Heart left ventricle (tissue), 16 donors: ENCODE measurements around the gene MACIR. TPM values are rescaled to one million over a fixed set of nuclear protein-coding genes. Genes with fewer than 3 reads are reported as not detected.
A peak's percentile ranks its signal among the peaks of the same experiment; 100 is the strongest.

ENCODE experiments used
- ATAC-seq, 4 donors: fragments of 200-7000 bp; cut with Tn5 transposase; one replicate each; pipeline ENCODE4 v1.9.1; 2020 to 2022; ENCODE audit warnings: moderate library complexity in 4 of 4, mild to moderate bottlenecking in 3 of 4, moderate number of reproducible peaks in 1 of 4
- DNase-seq, 5 donors: peaks; one replicate each; pipeline ENCODE4 v3.0.0-alpha.2; 2020
- H3K27ac ChIP-seq, 12 donors: fragments of 200-600 bp; sonication (generic) in 4 of 12; one replicate each; pipeline versions ENCODE4 v1.5.0 to v1.8.0; 2016 to 2022; ENCODE audit warnings: mild to moderate bottlenecking in 2 of 12
- H3K27me3 ChIP-seq, 9 donors: fragments of 200-600 bp; sonication (generic) in 2 of 9; one replicate each; pipeline versions ENCODE4 v1.5.1 to v1.8.0; 2016 to 2022; ENCODE audit warnings: mild to moderate bottlenecking in 3 of 9
- H3K36me3 ChIP-seq, 9 donors: fragments of 200-600 bp; sonication (generic) in 2 of 9; one replicate each; pipeline versions ENCODE4 v1.5.0 to v1.8.0; 2018 to 2022; ENCODE audit warnings: mild to moderate bottlenecking in 2 of 9
- H3K4me1 ChIP-seq, 12 donors: fragments of 200-600 bp; sonication (generic) in 4 of 12; one replicate each; pipeline versions ENCODE4 v1.5.0 to v1.8.0; 2016 to 2022; ENCODE audit warnings: mild to moderate bottlenecking in 3 of 12
- H3K4me3 ChIP-seq, 12 donors: fragments of 200-600 bp; sonication (generic) in 4 of 12; one replicate each; pipeline versions ENCODE4 v1.5.0 to v1.8.0; 2017 to 2022; ENCODE audit warnings: mild to moderate bottlenecking in 9 of 12, moderate library complexity in 4 of 12
- H3K9me3 ChIP-seq, 12 donors: fragments of 200-600 bp; sonication (generic) in 4 of 12; one replicate each; pipeline versions ENCODE4 v1.5.0 to v1.8.0; 2016 to 2022; ENCODE audit warnings: mild to moderate bottlenecking in 1 of 12
- POLR2A ChIP-seq, 2 donors: fragments of 450-650 bp; IDR thresholded peaks; one replicate each; pipeline ENCODE4 v1.6.1; 2017; ENCODE audit warnings: antibody characterized with exemption in 2 of 2, mild to moderate bottlenecking in 2 of 2, moderate library complexity in 2 of 2
- WGBS, 4 donors: extraction: QIAGEN DNeasy Blood & Tissue Kit in 2 of 4; methylation state at CpG; one replicate each; pipeline versions ENCODE4 v1.1.5 to v1.1.7; 2013 to 2018; 5-methylcytosine and 5-hydroxymethylcytosine counted together
- intact Hi-C, 10 donors: fragments of 100-400 bp; cut with DNase I; formaldehyde crosslinking; loops; one replicate each; pipeline versions ENCODE4 v1.11.1 to v1.14.2; 2022
- polyA plus RNA-seq, 2 donors: library from polyadenylated mRNA; stranded (reverse); fragments of 200-250 nt; gene quantifications; one replicate each; pipeline ENCODE4 v1.2.3, GENCODE V29; 2013
- total RNA-seq, 9 donors: library from RNA; depleted of rRNA in 2 of 9; stranded (reverse); fragments of >200 nt in 2 of 9; fragmentation: NEBNext Ultra II Directional in 3 of 9; extraction: Animal tissue kit (Norgen Biotek cat#: 25700) in 3 of 9; gene quantifications; one replicate each; pipeline versions ENCODE4 v1.1.0 to v1.2.4, GENCODE V29; 2016 to 2023
- TF ChIP-seq, protein P1 (sequence below), 12 donors: fragments of 200-600 bp; sonication (generic) in 4 of 12; IDR thresholded peaks; one replicate each; pipeline versions ENCODE4 v1.5.0 to v1.8.0; 2018 to 2022; ENCODE audit warnings: antibody characterized with exemption in 12 of 12, mild to moderate bottlenecking in 5 of 12
- donor health status: ischemic (EF 13 %, LVEDD 7.1; RV severe dilation, severe dysfunction).
- donor health status: healthy with polysubstance abuse.
- donor health status: DM: no; HTN: yes; CAD: no.
- donor health status: DM: no; HTN: no; CAD: no.
- donor health status: ischemic (EF 25% LVEDD 6.9; RV normal size, moderate dysfunction).
- donor health status: ischemic (EF 25% LVEDD 5.7; RV mildly dilated, moderate dysfunction).
- donor health status: healthy.
- donor health status: DM: yes; HTN: yes; CAD: no.
- donor health status: ischemic (EF 35%, LVEDD 5.7; RV mildly dilated, moderate dysfunction).
- donor health status: nonischemic (EF 11% LVEDD 7.7; RV severe dilation, severe dysfunction).
- donor health status: DM: yes; HTN: yes; CAD: no.
- donor health status: PGD.
- donor health status: ischemic (EF 29% LVEDD 5.4; RV normal size, mild dysfunction).
- donor health status: nonischemic (EF 23%, LVEDD 6.1; RV moderate dilation, normal function).

MACIR gene
- total and polyA plus RNA-seq, 11 donors = 2.7 to 6.0 (median 4.5) TPM

DNA sequence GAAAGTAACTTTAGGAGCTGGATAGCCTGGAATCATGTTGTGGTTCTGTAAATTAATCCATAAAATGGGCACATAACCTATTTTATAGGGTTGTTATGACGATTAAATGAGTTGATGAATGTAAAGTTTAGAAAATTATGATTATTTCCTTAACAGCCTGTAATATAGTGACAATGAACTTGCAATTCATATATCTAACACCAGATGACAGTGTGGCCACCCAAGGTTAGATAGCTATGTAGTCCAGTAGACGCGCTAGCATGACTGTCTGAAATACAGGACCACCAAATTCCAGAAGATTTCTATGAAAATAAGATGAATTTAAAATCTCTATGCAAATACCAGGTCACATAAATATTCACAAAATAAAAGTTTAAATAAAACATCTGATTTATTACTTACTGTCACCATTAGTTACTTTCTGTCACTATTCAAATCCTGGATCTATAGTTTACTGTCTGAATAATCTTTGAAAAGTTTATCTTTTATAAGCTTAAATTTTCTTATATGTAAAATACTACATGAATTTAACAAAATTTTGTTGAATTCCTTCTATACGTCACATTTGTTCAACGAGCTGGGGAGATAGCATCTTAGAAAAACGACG is 26.1 kb upstream of the MACIR start:
- peak in 3 of 4 donors; percentile 76 to 80 (median 79) for ATAC-seq
- Histone ChIP-seq H3K4me3 (no peak overlapping the region), H3K27me3 (no peaks in the 10 kb centered on the region), H3K9me3 (peaks cover 0 to 7% (median 0%) of the 10 kb centered on the region in 12 donors), H3K36me3 (no peaks in the 10 kb centered on the region), H3K4me1 (no peaks in the 10 kb centered on the region), H3K27ac (no peak overlapping the region)
- intact Hi-C loops = loop anchor here in 9 of 10 donors (1.0 to 5.0 kb wide), 6 partner anchors 70 to 245 kb away; no protein-coding TSS in a partner anchor
- DNase-seq = no peak
- 73 to 76% (median 75%) methylated on average over 7 of the region's 7 CpGs for WGBS, 4 donors
- TF ChIP-seq POLR2A (IDR thresholded peaks at IDR 0.05) = no peak
- TF ChIP-seq, protein P1, sequence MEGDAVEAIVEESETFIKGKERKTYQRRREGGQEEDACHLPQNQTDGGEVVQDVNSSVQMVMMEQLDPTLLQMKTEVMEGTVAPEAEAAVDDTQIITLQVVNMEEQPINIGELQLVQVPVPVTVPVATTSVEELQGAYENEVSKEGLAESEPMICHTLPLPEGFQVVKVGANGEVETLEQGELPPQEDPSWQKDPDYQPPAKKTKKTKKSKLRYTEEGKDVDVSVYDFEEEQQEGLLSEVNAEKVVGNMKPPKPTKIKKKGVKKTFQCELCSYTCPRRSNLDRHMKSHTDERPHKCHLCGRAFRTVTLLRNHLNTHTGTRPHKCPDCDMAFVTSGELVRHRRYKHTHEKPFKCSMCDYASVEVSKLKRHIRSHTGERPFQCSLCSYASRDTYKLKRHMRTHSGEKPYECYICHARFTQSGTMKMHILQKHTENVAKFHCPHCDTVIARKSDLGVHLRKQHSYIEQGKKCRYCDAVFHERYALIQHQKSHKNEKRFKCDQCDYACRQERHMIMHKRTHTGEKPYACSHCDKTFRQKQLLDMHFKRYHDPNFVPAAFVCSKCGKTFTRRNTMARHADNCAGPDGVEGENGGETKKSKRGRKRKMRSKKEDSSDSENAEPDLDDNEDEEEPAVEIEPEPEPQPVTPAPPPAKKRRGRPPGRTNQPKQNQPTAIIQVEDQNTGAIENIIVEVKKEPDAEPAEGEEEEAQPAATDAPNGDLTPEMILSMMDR (IDR thresholded peaks at IDR 0.05) = peak; percentile 78 to 94 (median 86)

DNA sequence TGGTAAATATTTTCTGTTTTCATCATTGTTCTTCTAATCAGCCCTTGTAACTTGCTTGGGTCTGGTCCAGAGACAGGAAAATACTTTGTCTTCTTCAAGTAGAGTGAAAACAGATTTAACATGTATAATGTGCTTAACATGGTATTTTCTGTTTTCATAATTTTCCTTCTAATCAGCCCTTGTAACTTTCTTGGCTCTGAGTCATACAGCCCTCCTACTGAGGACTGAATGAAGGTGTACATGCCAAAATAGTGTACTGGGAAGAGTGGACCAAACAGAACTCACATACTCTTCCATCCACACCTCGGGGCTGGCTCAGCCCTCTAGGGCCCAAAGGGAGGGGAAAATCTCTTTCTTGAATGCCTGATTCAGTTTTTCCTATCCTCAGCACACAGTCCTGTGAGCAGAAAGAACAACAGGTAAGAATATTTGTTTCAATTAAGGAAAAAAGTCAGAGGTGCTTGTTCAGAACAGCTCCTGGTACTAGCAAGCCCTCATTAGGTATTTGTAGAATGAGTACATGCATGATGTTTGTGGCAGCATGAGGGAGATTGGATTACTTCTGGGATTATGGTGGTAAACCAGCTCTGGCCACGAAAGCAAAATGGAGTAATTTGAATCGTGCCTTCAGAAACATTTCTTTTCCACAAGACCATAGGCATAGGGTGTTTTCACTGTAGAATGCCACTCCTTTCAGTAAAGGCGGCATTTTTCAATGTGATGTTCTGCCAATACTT is 24.2 kb upstream of the MACIR start:
- Histone ChIP-seq H3K27ac (no peak overlapping the region), H3K36me3 (no peaks in the 10 kb centered on the region), H3K27me3 (no peaks in the 10 kb centered on the region), H3K4me3 (no peak overlapping the region), H3K4me1 (no peaks in the 10 kb centered on the region), H3K9me3 (peaks cover 0 to 10% (median 2%) of the 10 kb centered on the region in 12 donors)
- intact Hi-C loops = loop anchor here in 2 of 10 donors (5.0 kb wide), 2 partner anchors 68 to 243 kb away; no protein-coding TSS in a partner anchor
- ATAC-seq (no peak), DNase-seq (no peak)
- TF ChIP-seq, protein P1 (IDR thresholded peaks at IDR 0.05) = no peak
- TF ChIP-seq POLR2A (IDR thresholded peaks at IDR 0.05) = no peak
- WGBS, 4 donors = 83 to 89% (median 87%) methylated on average over 4 of the region's 4 CpGs

DNA sequence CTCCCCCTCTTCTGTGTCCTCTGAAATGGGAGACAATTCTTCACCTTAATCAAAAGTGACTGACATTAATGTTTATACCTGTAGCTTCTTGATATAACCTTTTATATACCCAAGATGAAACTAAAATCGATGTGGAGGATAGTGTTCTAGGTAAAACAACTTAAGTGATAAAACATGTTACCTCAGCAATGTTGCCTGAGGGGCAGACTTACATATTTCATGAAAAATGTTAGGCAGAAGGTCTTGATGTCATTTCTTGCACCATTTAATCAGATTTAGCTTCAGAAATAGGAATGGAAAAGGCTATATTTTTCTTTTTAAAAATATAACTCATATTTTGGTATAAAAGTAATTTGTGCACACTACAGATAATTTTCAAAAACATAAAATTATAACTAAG is 22.7 kb upstream of the MACIR start:
- no peaks in the 10 kb centered on the region for H3K36me3 ChIP-seq
- intact Hi-C loops = no loop called here
- H3K9me3 ChIP-seq = peaks cover 0 to 18% (median 6%) of the 10 kb centered on the region in 12 donors
- no peak overlapping the region for H3K4me3 ChIP-seq
- H3K27ac ChIP-seq = no peak overlapping the region
- ATAC-seq (no peak), DNase-seq (no peak)
- TF ChIP-seq, protein P1 (IDR thresholded peaks at IDR 0.05) = no peak
- TF ChIP-seq POLR2A (IDR thresholded peaks at IDR 0.05) = no peak
- WGBS, 4 donors = 69 to 94% (median 82%) methylated on average over 1 of the region's 1 CpG
- H3K4me1 ChIP-seq = no peaks in the 10 kb centered on the region
- no peaks in the 10 kb centered on the region for H3K27me3 ChIP-seq

DNA sequence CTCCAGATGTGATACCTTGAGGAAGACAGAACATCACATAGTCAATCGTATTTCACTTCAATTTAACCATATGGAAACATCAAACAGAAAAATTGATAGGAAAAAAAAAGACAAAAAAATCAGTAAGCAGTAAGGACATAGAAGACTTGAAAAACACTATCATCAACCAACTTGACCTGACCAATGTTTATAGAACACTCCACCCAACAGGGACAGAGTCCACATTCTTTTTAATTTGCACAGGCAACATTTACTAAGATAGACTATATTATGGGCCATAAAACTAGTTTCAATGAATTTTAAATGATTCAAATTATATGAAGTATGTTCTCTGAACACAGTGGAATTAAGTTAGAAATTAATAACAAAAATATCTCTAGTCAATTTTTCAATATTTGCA is 20.8 kb upstream of the MACIR start:
- ATAC-seq (no peak), DNase-seq (no peak)
- H3K9me3 ChIP-seq = peaks cover 0 to 18% (median 6%) of the 10 kb centered on the region in 12 donors
- intact Hi-C loops = no loop called here
- H3K27ac ChIP-seq = no peak overlapping the region
- H3K4me3 ChIP-seq = no peak overlapping the region
- H3K27me3 ChIP-seq = no peaks in the 10 kb centered on the region
- no peaks in the 10 kb centered on the region for H3K4me1 ChIP-seq
- no peaks in the 10 kb centered on the region for H3K36me3 ChIP-seq
- WGBS, 4 donors = 90 to 98% (median 96%) methylated on average over 1 of the region's 1 CpG
- TF ChIP-seq, protein P1 (IDR thresholded peaks at IDR 0.05) = no peak
- TF ChIP-seq POLR2A (IDR thresholded peaks at IDR 0.05) = no peak
